Smooth muscle cell of the umbilical artery (primary cell): ENCODE data around the gene VCX3A. TPM values are rescaled to one million over a fixed set of nuclear protein-coding genes. Genes with fewer than 3 reads are reported as not detected.

Experiments used
- total RNA-seq: library from RNA; depleted of rRNA; stranded (reverse); fragments of >200 nt; gene quantifications from 2 replicates; pipeline ENCODE4 v1.2.3, GENCODE V29; 2014

VCX3A gene
- not detected in 2 replicates for total RNA-seq

GRCh38 chrX:6535018-6535417 is at the start of gene VCX3A:
Gene VCX3A, minus strand, starts transcription at chrX:6535118. Its CDS starts 621 bp downstream, at chrX:6534497.

